H9 (cell line): Measurements from ENCODE around the gene MED31. TPM values are rescaled to one million over a fixed set of nuclear protein-coding genes. Genes with fewer than 3 reads are reported as not detected.

Experiments used
- DNase-seq: peaks from one replicate; pipeline ENCODE4 v3.0.0-alpha.2; 2017
- H2AFZ ChIP-seq: one replicate; pipeline ENCODE4 v1.6.1; 2013; ENCODE audit warnings: mild to moderate bottlenecking, low read length, control low read depth, moderate library complexity
- H2AK5ac ChIP-seq: 2 replicates; pipeline ENCODE4 v1.6.1; 2013; ENCODE audit warnings: low read length, control low read depth, mixed read lengths; ENCODE audit not compliant: insufficient read length
- H2BK120ac ChIP-seq: one replicate; pipeline ENCODE4 v1.6.1; 2013; ENCODE audit warnings: low read depth, mild to moderate bottlenecking, low read length, control low read depth, inconsistent platforms; ENCODE audit not compliant: poor library complexity, severe bottlenecking
- H2BK12ac ChIP-seq: 2 replicates; pipeline ENCODE4 v1.6.1; 2013; ENCODE audit warnings: low read length, control low read depth, mixed read lengths, low read depth; ENCODE audit not compliant: insufficient read length
- H2BK15ac ChIP-seq: 2 replicates; pipeline ENCODE4 v1.6.1; 2013; ENCODE audit warnings: low read depth, low read length, control low read depth
- H2BK20ac ChIP-seq: one replicate; pipeline ENCODE4 v1.6.1; 2013; ENCODE audit warnings: low read depth, mild to moderate bottlenecking, low read length, control low read depth, inconsistent platforms; ENCODE audit not compliant: poor library complexity, severe bottlenecking
- H2BK5ac ChIP-seq: 2 replicates; pipeline ENCODE4 v1.6.1; 2013; ENCODE audit warnings: low read length, control low read depth, mixed read lengths; ENCODE audit not compliant: insufficient read length
- H3K14ac ChIP-seq: 2 replicates; pipeline ENCODE4 v1.6.1; 2013; ENCODE audit warnings: low read length, control low read depth; ENCODE audit not compliant: insufficient read depth
- H3K18ac ChIP-seq: 2 replicates; pipeline ENCODE4 v1.6.1; 2013; ENCODE audit warnings: low read depth, mild to moderate bottlenecking, mixed read lengths, low read length, control low read depth; ENCODE audit not compliant: insufficient read length
- H3K23ac ChIP-seq: 2 replicates; pipeline ENCODE4 v1.6.1; 2013; ENCODE audit warnings: low read length, control low read depth, mixed read lengths, low read depth; ENCODE audit not compliant: insufficient read length
- H3K23me2 ChIP-seq: 2 replicates; pipeline ENCODE4 v1.6.1; 2013; ENCODE audit warnings: low read depth, mild to moderate bottlenecking, mixed read lengths, low read length, control low read depth; ENCODE audit not compliant: insufficient read length, poor library complexity, severe bottlenecking
- H3K27ac ChIP-seq: 2 replicates; pipeline ENCODE4 v1.5.1; 2013; ENCODE audit warnings: low read length, control low read depth, mixed read lengths, low read depth; ENCODE audit not compliant: insufficient read length
- H3K27me3 ChIP-seq: 2 replicates; pipeline ENCODE4 v1.6.1; 2013; ENCODE audit warnings: low read length, control low read depth, inconsistent platforms; ENCODE audit not compliant: insufficient read depth
- H3K4ac ChIP-seq: 2 replicates; pipeline ENCODE4 v1.6.1; 2013; ENCODE audit warnings: low read depth, mild to moderate bottlenecking, control low read depth, inconsistent platforms, low read length, moderate library complexity
- H3K4me1 ChIP-seq: 2 replicates; pipeline ENCODE4 v1.6.1; 2013; ENCODE audit warnings: low read length, control low read depth, inconsistent platforms; ENCODE audit not compliant: insufficient read depth
- H3K4me2 ChIP-seq: 2 replicates; pipeline ENCODE4 v1.6.1; 2013; ENCODE audit warnings: low read length, control low read depth, mixed read lengths; ENCODE audit not compliant: insufficient read length, insufficient read depth
- H3K56ac ChIP-seq: 2 replicates; pipeline ENCODE4 v1.6.1; 2013; ENCODE audit warnings: low read depth, mild to moderate bottlenecking, mixed read lengths, low read length, control low read depth; ENCODE audit not compliant: insufficient read length
- H3K79me1 ChIP-seq: 2 replicates; pipeline ENCODE4 v1.6.1; 2013; ENCODE audit warnings: low read depth, mild to moderate bottlenecking, moderate library complexity, low read length, control low read depth, inconsistent platforms; ENCODE audit not compliant: insufficient read depth, poor library complexity, severe bottlenecking
- H3K79me2 ChIP-seq: 2 replicates; pipeline ENCODE4 v1.6.1; 2013; ENCODE audit warnings: low read length, control low read depth, inconsistent platforms; ENCODE audit not compliant: insufficient read depth
- H3K9ac ChIP-seq: 2 replicates; pipeline ENCODE4 v1.6.1; 2013; ENCODE audit warnings: low read length, control low read depth, mixed read lengths; ENCODE audit not compliant: insufficient read length; ENCODE audit errors: extremely low read depth
- H3K9me3 ChIP-seq: one replicate; pipeline ENCODE4 v1.6.1; 2013; ENCODE audit warnings: low read depth, low read length, inconsistent platforms; ENCODE audit not compliant: control insufficient read depth
- H3T11ph ChIP-seq: one replicate; pipeline ENCODE4 v1.6.1; 2013; ENCODE audit warnings: mild to moderate bottlenecking, low read length, control low read depth, inconsistent platforms
- H4K20me1 ChIP-seq: one replicate; pipeline ENCODE4 v1.6.1; 2013; ENCODE audit not compliant: control insufficient read depth, insufficient read length, insufficient read depth
- H4K5ac ChIP-seq: 2 replicates; pipeline ENCODE4 v1.6.1; 2013; ENCODE audit warnings: low read depth, mild to moderate bottlenecking, mixed read lengths, low read length, control low read depth; ENCODE audit not compliant: insufficient read length
- H4K8ac ChIP-seq: replicated peaks from 2 replicates; pipeline ENCODE4 v1.6.1; 2013; ENCODE audit warnings: low read length, control low read depth, mixed read lengths, low read depth; ENCODE audit not compliant: insufficient read length
- H4K91ac ChIP-seq: 2 replicates; pipeline ENCODE4 v1.6.1; 2013; ENCODE audit warnings: low read depth, mild to moderate bottlenecking, moderate library complexity, mixed read lengths, low read length, control low read depth; ENCODE audit not compliant: insufficient read length
- H3K27ac Mint-ChIP-seq, 3 experiments: 2 replicates in 2 of 3; 3 replicates in 1 of 3; pipeline ENCODE4 v1.8.0; 2020 to 2021; ENCODE audit warnings: mixed read lengths in 3 of 3, mild to moderate bottlenecking in 1 of 3, moderate library complexity in 1 of 3
- H3K27me3 Mint-ChIP-seq: 2 replicates; pipeline ENCODE4 v1.8.0; 2021; ENCODE audit warnings: low read depth, mild to moderate bottlenecking, moderate library complexity, mixed read lengths
- H3K36me3 Mint-ChIP-seq, 3 experiments: 2 replicates in 2 of 3; 3 replicates in 1 of 3; pipeline ENCODE4 v1.8.0; 2020 to 2021; ENCODE audit warnings: low read depth in 3 of 3, mixed read lengths in 3 of 3; ENCODE audit not compliant: insufficient read depth in 1 of 3
- H3K4me1 Mint-ChIP-seq, 2 experiments: 2 replicates each; pipeline ENCODE4 v1.8.0; 2020; ENCODE audit warnings: mixed read lengths in 2 of 2
- H3K4me3 Mint-ChIP-seq, 2 experiments: 2 replicates in 1 of 2; 3 replicates in 1 of 2; pipeline ENCODE4 v1.8.0; 2020 to 2021; ENCODE audit warnings: mild to moderate bottlenecking in 2 of 2, mixed read lengths in 2 of 2, moderate library complexity in 1 of 2
- H3K9me3 Mint-ChIP-seq, 2 experiments: 2 replicates in 1 of 2; 3 replicates in 1 of 2; pipeline ENCODE4 v1.8.0; 2020; ENCODE audit warnings: mild to moderate bottlenecking in 2 of 2, mixed read lengths in 2 of 2, moderate library complexity in 1 of 2
- CTCF ChIP-seq: fragments of 200-600 bp; sonication (generic); conservative IDR thresholded peaks from 3 replicates; pipeline ENCODE4 v1.8.0; 2021; ENCODE audit warnings: antibody characterized with exemption, mild to moderate bottlenecking
- WGBS: extraction: QIAGEN DNeasy Blood & Tissue Kit; methylation state at CpG from one replicate; pipeline ENCODE4 v1.1.7; 2013; ENCODE audit warnings: missing lambda C conversion rate, low lambda C conversion rate, mixed read lengths; ENCODE audit not compliant: insufficient read length; ENCODE audit errors: extremely low coverage; 5-methylcytosine and 5-hydroxymethylcytosine counted together
- total RNA-seq: library from RNA; stranded (reverse); gene quantifications from 2 replicates; pipeline ENCODE4 v1.2.1, GENCODE V29; 2021

MED31 gene
- total RNA-seq, 1 experiment from 2014 or later = 11.8 TPM

DNA sequence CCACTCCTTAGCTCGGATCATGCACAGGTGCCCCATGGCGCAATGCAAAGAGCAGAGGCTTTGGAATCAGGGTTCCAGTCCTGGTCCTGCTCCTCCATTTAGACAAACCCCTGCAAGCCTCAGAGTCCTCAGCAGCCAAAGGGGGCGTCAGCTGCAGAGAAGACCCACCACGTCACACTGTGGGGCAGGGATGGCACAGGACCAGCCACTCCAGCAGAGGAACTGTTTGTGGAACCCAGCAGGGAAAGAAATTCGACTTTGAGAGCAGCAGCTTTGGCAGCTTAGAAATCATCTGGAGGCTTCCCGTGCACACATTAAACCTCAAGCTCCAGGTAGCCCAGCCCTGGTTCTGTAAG is 25.4 kb upstream of the MED31 start:
- no peak for DNase-seq
- no peaks in the 10 kb centered on the region for H3K9me3 ChIP-seq
- WGBS = no CpG with 5 or more reads among the region's 6 CpGs

More for the DNA sequence above, 25.4 kb upstream of the MED31 start:
- TF ChIP-seq CTCF = no peak
- Histone ChIP-seq H2AK5ac (no peak overlapping the region), H2AFZ (no peak overlapping the region), H3K27me3 (no peaks in the 10 kb centered on the region), H3K79me1 (no peaks in the 10 kb centered on the region), H2BK15ac (no peak overlapping the region), H4K8ac (no peak overlapping the region), H3K79me2 (no peaks in the 10 kb centered on the region), H3T11ph (no peak overlapping the region), H2BK120ac (no peak overlapping the region), H4K5ac (no peak overlapping the region), H2BK5ac (no peak overlapping the region), H3K4me2 (no peak overlapping the region), H3K18ac (no peak overlapping the region), H3K14ac (no peak overlapping the region; the same call in 1 of the 2 replicates), H4K91ac (no peak overlapping the region), H3K56ac (no peak overlapping the region), H2BK12ac (no peak overlapping the region), H3K23ac (no peak overlapping the region), H4K20me1 (no peaks in the 10 kb centered on the region), H3K27ac (no peak overlapping the region), H3K4ac (no peak overlapping the region), H3K9ac (no peak overlapping the region), H3K4me1 (no peaks in the 10 kb centered on the region), H2BK20ac (no peak overlapping the region), H3K23me2 (no peaks in the 10 kb centered on the region)
- H3K4me3 Mint-ChIP-seq = peak overlapping the region in 1 of 2 experiments; percentile 39; a peak in 1 of 5 replicates
- peaks cover 2 to 5% of the 10 kb centered on the region in 2 experiments; a peak in 2 of 4 replicates for H3K4me1 Mint-ChIP-seq
- H3K27ac Mint-ChIP-seq = no peak overlapping the region
- H3K36me3 Mint-ChIP-seq = no peaks in the 10 kb centered on the region; a peak in 1 of 7 replicates
- H3K27me3 Mint-ChIP-seq = peaks cover 2% of the 10 kb centered on the region; the same call in 1 of the 2 replicates
- no peaks in the 10 kb centered on the region for H3K9me3 Mint-ChIP-seq
